SK-N-SH (cell line): ENCODE results near the gene STX17. TPM values are rescaled to one million over a fixed set of nuclear protein-coding genes. Genes with fewer than 3 reads are reported as not detected.
A peak's percentile ranks its signal among the peaks of the same experiment; 100 is the strongest.

ENCODE experiments used
- CTCF ChIA-PET: fragments of 300-600, 350-600 bp; formaldehyde crosslinking; extraction: SDS; loops from one replicate; lab custom pipeline; 2021; lab: Yijun Ruan, JAX
- POLR2A ChIA-PET: fragments of 350-600 bp; sonication (Branson Sonifier 250); formaldehyde crosslinking; extraction: SDS; loops from one replicate; lab custom pipeline; 2020; ENCODE audit warnings: antibody characterized with exemption, inconsistent platforms; lab: Yijun Ruan, JAX
- DNase-seq: peaks from one replicate; pipeline ENCODE4 v3.0.0; 2012
- H2AFZ ChIP-seq: fragments of 200-600 bp; sonication (generic); 2 replicates; pipeline ENCODE4 v1.8.1; 2016; ENCODE audit warnings: antibody characterized with exemption, mild to moderate bottlenecking, low read depth
- H3F3A ChIP-seq: fragments of 200-600 bp; sonication (generic); replicated peaks from 2 replicates; pipeline ENCODE3; 2016; ENCODE audit warnings: antibody characterized with exemption, mild to moderate bottlenecking; ENCODE audit not compliant: insufficient read depth
- H3K27ac ChIP-seq, 2 experiments: fragments of 200-500 bp in 1 of 2; fragments of 200-600 bp in 1 of 2; sonication (Bioruptor generic) in 1 of 2; sonication (generic), shearing (Covaris generic) in 1 of 2; 2 replicates each; pipeline versions ENCODE4 v1.5.1 to v1.6.1; 2014 to 2016; ENCODE audit warnings: low read depth in 2 of 2, inconsistent platforms in 1 of 2, low read length in 1 of 2, mild to moderate bottlenecking in 1 of 2, mixed read lengths in 1 of 2
- H3K27me3 ChIP-seq: fragments of 200-600 bp; sonication (generic), shearing (Covaris generic); 2 replicates; pipeline ENCODE4 v1.6.1; 2016; ENCODE audit warnings: mixed run types; ENCODE audit not compliant: insufficient read depth
- H3K36me3 ChIP-seq, 2 experiments: fragments of 200-500 bp in 1 of 2; fragments of 200-600 bp in 1 of 2; sonication (Bioruptor generic) in 1 of 2; sonication (generic) in 1 of 2; replicated peaks in 1 of 2; 2 replicates each; pipeline versions ENCODE3 to v1.5.1; 2014 to 2016; ENCODE audit warnings: low read length in 1 of 2, mild to moderate bottlenecking in 1 of 2; ENCODE audit not compliant: insufficient read depth in 2 of 2, control insufficient read depth in 1 of 2
- H3K4me1 ChIP-seq, 2 experiments: fragments of 200-500 bp in 1 of 2; fragments of 200-600 bp in 1 of 2; sonication (Bioruptor generic) in 1 of 2; sonication (generic), shearing (Covaris generic) in 1 of 2; 2 replicates each; pipeline versions ENCODE4 v1.5.1 to v1.6.1; 2014 to 2016; ENCODE audit warnings: low read depth in 1 of 2, low read length in 1 of 2, mixed run types in 1 of 2; ENCODE audit not compliant: insufficient read depth in 2 of 2, control insufficient read depth in 1 of 2
- H3K4me2 ChIP-seq: fragments of 200-600 bp; sonication (generic), shearing (Covaris generic); 2 replicates; pipeline ENCODE4 v1.6.1; 2017; ENCODE audit warnings: mixed run types
- H3K4me3 ChIP-seq, 2 experiments: fragments of 200-500 bp in 1 of 2; fragments of 200-600 bp in 1 of 2; sonication (Bioruptor generic) in 1 of 2; sonication (generic), shearing (Covaris generic) in 1 of 2; 2 replicates each; pipeline versions ENCODE4 v1.5.1 to v1.8.1; 2014 to 2016; ENCODE audit warnings: low read depth in 2 of 2, inconsistent platforms in 1 of 2, low read length in 1 of 2, mild to moderate bottlenecking in 1 of 2, mixed read lengths in 1 of 2, moderate library complexity in 1 of 2
- H3K79me2 ChIP-seq: fragments of 200-600 bp; sonication (generic); 2 replicates; pipeline ENCODE4 v1.8.1; 2017; ENCODE audit warnings: mild to moderate bottlenecking; ENCODE audit not compliant: insufficient read depth
- H3K9ac ChIP-seq: fragments of 200-600 bp; sonication (generic); 2 replicates; pipeline ENCODE4 v1.6.1; 2017; ENCODE audit warnings: mixed run types
- H3K9me2 ChIP-seq: fragments of 200-600 bp; sonication (generic); 2 replicates; pipeline ENCODE4 v1.6.1; 2017; ENCODE audit warnings: mixed run types
- H3K9me3 ChIP-seq: fragments of 200-600 bp; sonication (generic); 2 replicates; pipeline ENCODE4 v1.6.1; 2017; ENCODE audit warnings: mixed run types, mild to moderate bottlenecking, moderate library complexity
- H4K20me1 ChIP-seq: fragments of 200-600 bp; sonication (generic); 2 replicates; pipeline ENCODE4 v1.6.1; 2017; ENCODE audit warnings: mild to moderate bottlenecking, mixed run types; ENCODE audit not compliant: insufficient read depth
- CHD2 ChIP-seq: fragments of 150-350 bp; IDR thresholded peaks from 2 replicates; pipeline ENCODE4 v1.6.1; 2018; ENCODE audit warnings: low read length; ENCODE audit not compliant: partially characterized antibody
- CTCF ChIP-seq: fragments of 200-600 bp; sonication (generic); IDR thresholded peaks from 2 replicates; pipeline ENCODE4 v1.6.1; 2017; ENCODE audit warnings: antibody characterized with exemption, mild to moderate bottlenecking, moderate library complexity
- ELF1 ChIP-seq: IDR thresholded peaks from 2 replicates; pipeline ENCODE4 v1.4.0; 2012
- EP300 ChIP-seq, 2 experiments: IDR thresholded peaks; 2 replicates each; pipeline versions ENCODE4 v1.4.0 to v1.6.1; 2012; ENCODE audit warnings: borderline replicate concordance in 1 of 2, low read depth in 1 of 2, low read length in 1 of 2
- FOXM1 ChIP-seq: IDR thresholded peaks from 2 replicates; pipeline ENCODE4 v1.4.0; 2012; ENCODE audit warnings: low read depth, mild to moderate bottlenecking
- GABPA ChIP-seq: IDR thresholded peaks from 2 replicates; pipeline ENCODE4 v1.4.0; 2012; ENCODE audit warnings: low read depth, mild to moderate bottlenecking
- MEF2A ChIP-seq: IDR thresholded peaks from 2 replicates; pipeline ENCODE4 v1.4.0; 2012; ENCODE audit warnings: low read depth, borderline replicate concordance
- MXI1 ChIP-seq: IDR thresholded peaks from 2 replicates; pipeline ENCODE4 v1.6.1; 2012; ENCODE audit warnings: mild to moderate bottlenecking, low read depth, low read length, improper control_type of control experiment
- NRF1 ChIP-seq: IDR thresholded peaks from 2 replicates; pipeline ENCODE4 v1.6.1; 2012; ENCODE audit warnings: low read depth, mild to moderate bottlenecking, low read length
- POLR2AphosphoS5 ChIP-seq: IDR thresholded peaks from 2 replicates; pipeline ENCODE4 v1.6.1; 2012; ENCODE audit warnings: low read depth, low read length
- RAD21 ChIP-seq: IDR thresholded peaks from 2 replicates; pipeline ENCODE4 v1.6.1; 2012; ENCODE audit warnings: mild to moderate bottlenecking, low read length
- SMC3 ChIP-seq: IDR thresholded peaks from 2 replicates; pipeline ENCODE4 v1.6.1; 2012; ENCODE audit warnings: low read depth, low read length, improper control_type of control experiment
- TAF1 ChIP-seq: IDR thresholded peaks from 2 replicates; pipeline ENCODE4 v1.6.1; 2012; ENCODE audit warnings: low read depth, mild to moderate bottlenecking, low read length, moderate library complexity, borderline replicate concordance
- TCF12 ChIP-seq: IDR thresholded peaks from 2 replicates; pipeline ENCODE4 v1.4.0; 2012
- WGBS: methylation state at CpG from one replicate; pipeline ENCODE4 v1.1.6; 2017; ENCODE audit warnings: low lambda C conversion rate; 5-methylcytosine and 5-hydroxymethylcytosine counted together
- polyA plus RNA-seq, 3 experiments: library from polyadenylated mRNA; depleted of rRNA; stranded (reverse); fragments of >200 nt; gene quantifications; 2 replicates each; pipeline ENCODE4 v1.2.3, GENCODE V29; 2012
- TF ChIP-seq, protein P1 (sequence below): IDR thresholded peaks from 2 replicates; pipeline ENCODE4 v1.4.0; 2012; ENCODE audit warnings: low read depth, borderline replicate concordance
- TF ChIP-seq, protein P2 (sequence below): fragments of 150-350 bp; IDR thresholded peaks from 2 replicates; pipeline ENCODE4 v1.6.1; 2016; ENCODE audit warnings: mild to moderate bottlenecking, low read depth, low read length

The STX17 gene
- polyA plus RNA-seq, 1 of the 3 experiments (the other 2 are of a cell fraction) = 6.1 TPM

- Histone ChIP-seq H3K9me2 (no peaks in the 10 kb centered on the region), H3K27ac (no peak overlapping the region), H3K4me2 (no peak overlapping the region), H3K79me2 (no peaks in the 10 kb centered on the region), H4K20me1 (no peaks in the 10 kb centered on the region), H3F3A (no peaks in the 10 kb centered on the region), H3K9ac (no peak overlapping the region), H3K4me3 (no peak overlapping the region), H3K4me1 (no peaks in the 10 kb centered on the region), H3K27me3 (no peaks in the 10 kb centered on the region), H2AFZ (no peak overlapping the region), H3K9me3 (no peaks in the 10 kb centered on the region), H3K36me3 (peaks cover 23 to 29% of the 10 kb centered on the region in 2 experiments)
- POLR2A ChIA-PET = no interaction called here
- 0 out of 2 replicates have a peak, but pooled peaks have one; percentile 12 for TF ChIP-seq POLR2AphosphoS5
- TF ChIP-seq, protein P1, sequence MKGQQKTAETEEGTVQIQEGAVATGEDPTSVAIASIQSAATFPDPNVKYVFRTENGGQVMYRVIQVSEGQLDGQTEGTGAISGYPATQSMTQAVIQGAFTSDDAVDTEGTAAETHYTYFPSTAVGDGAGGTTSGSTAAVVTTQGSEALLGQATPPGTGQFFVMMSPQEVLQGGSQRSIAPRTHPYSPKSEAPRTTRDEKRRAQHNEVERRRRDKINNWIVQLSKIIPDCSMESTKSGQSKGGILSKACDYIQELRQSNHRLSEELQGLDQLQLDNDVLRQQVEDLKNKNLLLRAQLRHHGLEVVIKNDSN = no peak
- no peak for DNase-seq
- 100% methylated on average over 3 of the region's 3 CpGs for WGBS
- CTCF ChIA-PET = interaction anchor here (1.0 kb wide), 1 partner anchor 8 kb away, joined by 3 read pairs; no protein-coding TSS in a partner anchor
These were observed 70.8 kb downstream of the STX17 start for GRCh38 chr9:99977033-99977792.

DNA sequence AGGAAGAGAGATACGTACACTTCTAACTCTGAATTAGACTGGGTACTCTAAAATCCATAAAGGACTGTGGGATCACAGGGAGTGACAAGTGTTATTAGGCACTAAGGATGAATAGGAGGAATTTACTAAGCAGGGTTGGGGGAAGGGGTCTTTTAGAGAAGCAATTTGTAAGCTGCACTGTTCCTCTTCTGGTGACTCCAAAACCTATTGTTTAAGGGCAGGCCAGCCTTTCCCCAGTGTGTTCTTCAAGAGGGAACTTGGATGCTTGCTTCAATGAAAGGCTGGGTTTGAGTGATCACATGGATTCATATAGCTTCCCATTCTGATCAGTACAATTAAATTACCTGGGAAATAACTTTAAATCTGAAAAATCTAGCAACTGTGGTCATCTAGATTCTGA, 71.8 kb downstream of the STX17 start:
- DNase-seq = no peak
- 96% methylated on average over 1 of the region's 1 CpG for whole genome bisulfite sequencing
- ChIA-PET CTCF (no interaction called here), POLR2A (no interaction called here)
- Histone ChIP-seq H3K79me2 (no peaks in the 10 kb centered on the region), H2AFZ (no peak overlapping the region), H3K27me3 (no peaks in the 10 kb centered on the region), H3K4me3 (no peak overlapping the region), H3K36me3 (peaks cover 22 to 34% of the 10 kb centered on the region in 2 experiments), H3K9me2 (no peaks in the 10 kb centered on the region), H3K9me3 (no peaks in the 10 kb centered on the region), H3K9ac (no peak overlapping the region), H3K4me1 (no peaks in the 10 kb centered on the region; a peak in 1 of 4 replicates), H3K27ac (no peak overlapping the region), H4K20me1 (no peaks in the 10 kb centered on the region), H3K4me2 (no peak overlapping the region), H3F3A (no peaks in the 10 kb centered on the region)
- TF ChIP-seq MEF2A = no peak
- no peak for TF ChIP-seq CTCF
- TF ChIP-seq FOXM1 = no peak

GRCh38 chr9:99980598-99980997, 74.1 kb downstream of the STX17 start:
- H3K79me2 ChIP-seq = no peaks in the 10 kb centered on the region
- H3K27ac ChIP-seq = no peak overlapping the region
- no peak for DNase-seq
- POLR2A ChIA-PET = no interaction called here
- H2AFZ ChIP-seq = no peak overlapping the region
- no peaks in the 10 kb centered on the region for H4K20me1 ChIP-seq
- H3K9ac ChIP-seq = no peak overlapping the region
- no peaks in the 10 kb centered on the region for H3K9me2 ChIP-seq
- no peak overlapping the region for H3K4me2 ChIP-seq
- H3K36me3 ChIP-seq = peaks cover 22 to 28% of the 10 kb centered on the region in 2 experiments
- peaks cover 0 to 3% of the 10 kb centered on the region in 2 experiments; a peak in 2 of 4 replicates for H3K4me1 ChIP-seq
- no peaks in the 10 kb centered on the region for H3F3A ChIP-seq
- no peak overlapping the region for H3K4me3 ChIP-seq
- no peaks in the 10 kb centered on the region for H3K27me3 ChIP-seq
- no peaks in the 10 kb centered on the region for H3K9me3 ChIP-seq
- CTCF ChIA-PET = interaction anchor here (1.0 to 1.4 kb wide), 3 partner anchors 10 to 796 kb away, joined by 3 to 5 read pairs (median 3); no protein-coding TSS in a partner anchor
- 85% methylated on average over 2 of the region's 2 CpGs for WGBS
- TF ChIP-seq SMC3 (no peak), FOXM1 (no peak), NRF1 (no peak), TCF12 (no peak), CTCF (no peak), MXI1 (no peak), TAF1 (no peak), ELF1 (no peak), CHD2 (no peak), RAD21 (no peak), EP300 (IDR thresholded peaks at IDR 0.05; ENCODE audit: borderline replicate concordance in 1 of 2, low read depth in 1 of 2, low read length in 1 of 2) (no peak), GABPA (no peak)
- TF ChIP-seq, protein P2, sequence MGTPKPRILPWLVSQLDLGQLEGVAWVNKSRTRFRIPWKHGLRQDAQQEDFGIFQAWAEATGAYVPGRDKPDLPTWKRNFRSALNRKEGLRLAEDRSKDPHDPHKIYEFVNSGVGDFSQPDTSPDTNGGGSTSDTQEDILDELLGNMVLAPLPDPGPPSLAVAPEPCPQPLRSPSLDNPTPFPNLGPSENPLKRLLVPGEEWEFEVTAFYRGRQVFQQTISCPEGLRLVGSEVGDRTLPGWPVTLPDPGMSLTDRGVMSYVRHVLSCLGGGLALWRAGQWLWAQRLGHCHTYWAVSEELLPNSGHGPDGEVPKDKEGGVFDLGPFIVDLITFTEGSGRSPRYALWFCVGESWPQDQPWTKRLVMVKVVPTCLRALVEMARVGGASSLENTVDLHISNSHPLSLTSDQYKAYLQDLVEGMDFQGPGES = no peak
